GM12878 (cell line): ENCODE data around the gene AVL9. TPM values are rescaled to one million over a fixed set of nuclear protein-coding genes. Genes with fewer than 3 reads are reported as not detected.

ENCODE experiments used
- ATAC-seq: fragments of 200-7000 bp; cut with Tn5 transposase; 3 replicates; pipeline ENCODE4 v1.9.1; 2020; ENCODE audit warnings: mild to moderate bottlenecking, moderate library complexity
- BruUV-seq: library from RNA; stranded (reverse); fragments of 400-500 nt; replicated peaks from 2 replicates; lab custom pipeline; 2021; lab: Mats Ljungman, UMichigan
- CTCF ChIA-PET: fragments of 300-600 bp; sonication (Branson Sonifier 250); formaldehyde crosslinking; extraction: SDS; loops from one replicate; lab custom pipeline; 2021; ENCODE audit warnings: inconsistent platforms; lab: Yijun Ruan, JAX
- POLR2A ChIA-PET: fragments of 350-600 bp; formaldehyde crosslinking; extraction: SDS; loops from one replicate; lab custom pipeline; 2021; ENCODE audit warnings: inconsistent platforms; lab: Charles Lee
- RAD21 ChIA-PET: fragments of 300-600 bp; sonication (Branson Sonifier 250); formaldehyde crosslinking; loops from one replicate; lab custom pipeline; 2023; ENCODE audit warnings: antibody characterized with exemption; ENCODE audit not compliant: unreplicated experiment; lab: Charles Lee
- SMC1A ChIA-PET: fragments of 300-600 bp; sonication (Branson Sonifier 250); formaldehyde crosslinking; loops from one replicate; lab custom pipeline; 2023; ENCODE audit not compliant: unreplicated experiment, uncharacterized antibody; lab: Charles Lee
- DNase-seq: peaks from one replicate; pipeline ENCODE4 v3.0.0-alpha.2; 2011; ENCODE audit warnings: low read depth, low spot score
- FAIRE-seq: peaks from 3 replicates; lab custom pipeline; 2011; peaks lifted over from hg19 to GRCh38; lab: Jason Lieb, UNC
- H2AFZ ChIP-seq: 2 replicates; pipeline ENCODE4 v1.6.0; 2011; ENCODE audit warnings: low read depth, low read length, control low read depth; ENCODE audit not compliant: control insufficient read depth
- H3K27ac ChIP-seq: 2 replicates; pipeline ENCODE4 v1.5.1; 2011; ENCODE audit warnings: control low read depth; ENCODE audit not compliant: control insufficient read depth, insufficient read depth
- H3K27me3 ChIP-seq, 2 experiments: replicated peaks in 1 of 2; 2 replicates each; pipeline versions ENCODE4 v1.6.0 to v1.6.1; 2011; ENCODE audit warnings: low read length in 1 of 2; ENCODE audit not compliant: control insufficient read depth in 2 of 2, insufficient read depth in 2 of 2
- H3K36me3 ChIP-seq, 2 experiments: 2 replicates each; pipeline ENCODE4 v1.5.1; 2011; ENCODE audit warnings: low read length in 1 of 2; ENCODE audit not compliant: control insufficient read depth in 2 of 2, insufficient read depth in 2 of 2
- H3K4me1 ChIP-seq: 2 replicates; pipeline ENCODE4 v1.6.1; 2011; ENCODE audit warnings: mild to moderate bottlenecking, low read length, moderate library complexity, mixed read lengths; ENCODE audit not compliant: control insufficient read depth, insufficient read depth
- H3K4me2 ChIP-seq: 2 replicates; pipeline ENCODE4 v1.6.0; 2011; ENCODE audit warnings: control low read depth; ENCODE audit not compliant: control insufficient read depth, insufficient read depth
- H3K4me3 ChIP-seq: fragments of 200-600 bp; sonication (generic); 2 replicates; pipeline ENCODE4 v1.5.1; 2016
- H3K79me2 ChIP-seq: 2 replicates; pipeline ENCODE4 v1.6.0; 2011; ENCODE audit warnings: low read length; ENCODE audit not compliant: control insufficient read depth, insufficient read depth
- H3K9ac ChIP-seq: 2 replicates; pipeline ENCODE4 v1.8.0; 2011; ENCODE audit warnings: low read length, control low read depth, mixed read lengths; ENCODE audit not compliant: control insufficient read depth, insufficient read depth
- H3K9me3 ChIP-seq: replicated peaks from 3 replicates; pipeline ENCODE4 v1.5.1; 2011; ENCODE audit warnings: mild to moderate bottlenecking, low read length; ENCODE audit not compliant: control insufficient read depth, insufficient read depth
- H4K20me1 ChIP-seq: 2 replicates; pipeline ENCODE4 v1.6.0; 2011; ENCODE audit not compliant: control insufficient read depth, insufficient read depth
- BHLHE40 ChIP-seq, 2 experiments: fragments of 450-650 bp in 1 of 2; IDR thresholded peaks; 2 replicates each; pipeline ENCODE4 v1.6.1; 2011 to 2017; ENCODE audit warnings: low read depth in 2 of 2, borderline replicate concordance in 1 of 2, improper control_type of control experiment in 1 of 2, low read length in 1 of 2, mild to moderate bottlenecking in 1 of 2
- JUNB ChIP-seq: IDR thresholded peaks from 2 replicates; pipeline ENCODE4 v1.6.1; 2016; ENCODE audit warnings: antibody characterized with exemption, mild to moderate bottlenecking
- KLF5 ChIP-seq: fragments of 450-650 bp; IDR thresholded peaks from 2 replicates; pipeline ENCODE4 v1.6.1; 2014; ENCODE audit warnings: mild to moderate bottlenecking; ENCODE audit not compliant: partially characterized antibody
- MTA3 ChIP-seq: IDR thresholded peaks from 2 replicates; pipeline ENCODE4 v1.6.1; 2012; ENCODE audit warnings: low read length, inconsistent platforms, borderline replicate concordance
- POLR2A ChIP-seq: IDR thresholded peaks from 2 replicates; pipeline ENCODE4 v1.6.1; 2011; ENCODE audit warnings: low read depth, mild to moderate bottlenecking, low read length
- SREBF1 ChIP-seq: IDR thresholded peaks from 2 replicates; pipeline ENCODE4 v1.6.1; 2012; ENCODE audit warnings: mild to moderate bottlenecking, low read length
- TARDBP ChIP-seq: IDR thresholded peaks from 2 replicates; pipeline ENCODE4 v1.6.1; 2016; ENCODE audit warnings: borderline replicate concordance
- TCF12 ChIP-seq: IDR thresholded peaks from 2 replicates; pipeline ENCODE4 v1.6.1; 2011; ENCODE audit warnings: low read depth, mild to moderate bottlenecking, low read length
- ZNF24 ChIP-seq: fragments of 450-650 bp; IDR thresholded peaks from 2 replicates; pipeline ENCODE4 v1.6.1; 2017; ENCODE audit warnings: antibody characterized with exemption, mild to moderate bottlenecking
- WGBS: methylation state at CpG from one replicate; pipeline ENCODE4 v1.1.6; 2016; ENCODE audit warnings: low lambda C conversion rate; ENCODE audit not compliant: insufficient replicate concordance, insufficient coverage; ENCODE audit errors: missing lambda C conversion rate; 5-methylcytosine and 5-hydroxymethylcytosine counted together
- in situ Hi-C: fragments of 300-500 bp; cut with MboI; formaldehyde crosslinking; loops from 9 replicates; pipeline ENCODE4 v1.14.3; 2018; ENCODE audit warnings: mixed read lengths
- intact Hi-C: fragments of 100-400 bp; cut with micrococcal nuclease; formaldehyde crosslinking; loops from one replicate; pipeline ENCODE4 v1.14.2; 2022; ENCODE audit not compliant: unreplicated experiment
- polyA plus RNA-seq, 11 experiments: library from polyadenylated mRNA; depleted of rRNA in 4 of 11; unstranded in 6 of 11; stranded (reverse) in 5 of 11; fragments of >200 nt; fragmentation: Nextera tagmentation in 4 of 11; fragmentation: Illumina TruSeq in 1 of 11; extraction: Ambion mirVana in 4 of 11; extraction: Trizol in 1 of 11; gene quantifications; 1 replicate in 1 of 11; 2 replicates in 10 of 11; pipeline versions ENCODE4 v1.2.1 to v1.2.3, GENCODE V29; 2011 to 2016; ENCODE audit warnings: inconsistent platforms in 2 of 11, missing spikeins in 2 of 11, low read depth in 1 of 11
- total RNA-seq, 4 experiments: library from RNA; depleted of rRNA in 3 of 4; stranded (reverse); fragments of >200 nt in 3 of 4; fragmentation: Illumina TruSeq in 1 of 4; extraction: Trizol in 1 of 4; gene quantifications; 2 replicates each; pipeline versions ENCODE4 v1.2.1 to v1.2.3, GENCODE V29; 2013 to 2021
- TF ChIP-seq, protein P1 (sequence below): IDR thresholded peaks from 2 replicates; pipeline ENCODE4 v1.6.1; 2012; ENCODE audit warnings: low read depth, low read length, improper control_type of control experiment

AVL9 gene
- total and polyA plus RNA-seq, 10 of the 15 experiments (the other 5 are each of a cell fraction or from before 2014, with no cell fraction given), result 4.5 to 41.6 (median 20.1) TPM

DNA sequence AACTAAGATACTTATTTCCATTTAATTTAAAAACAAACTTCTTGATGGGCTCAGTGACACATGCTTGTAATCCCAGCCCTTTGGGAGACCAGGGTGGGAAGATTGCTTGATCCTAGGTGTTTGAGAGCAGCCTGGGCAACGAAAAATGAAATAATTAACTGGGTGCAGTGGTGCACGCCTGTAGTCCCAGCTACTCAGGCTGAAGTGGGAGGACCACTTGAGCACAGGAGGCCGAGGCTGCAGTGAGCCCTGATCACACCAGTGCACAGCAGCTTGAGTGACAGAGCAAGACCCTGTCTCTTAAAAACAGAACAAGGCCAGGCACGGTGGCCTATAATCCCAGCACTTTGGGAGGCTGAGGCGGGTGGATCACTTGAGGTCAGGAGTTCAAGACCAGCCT, 37.4 kb downstream of the AVL9 start:
- no peak for ATAC-seq
- in situ Hi-C loops, result no loop called here
- Histone ChIP-seq H3K36me3 (no peaks in the 10 kb centered on the region; a peak in 1 of 4 replicates), H3K9ac (no peak overlapping the region), H2AFZ (no peak overlapping the region), H3K27ac (no peak overlapping the region), H3K79me2 (no peaks in the 10 kb centered on the region; the same call in 1 of the 2 replicates), H3K9me3 (no peaks in the 10 kb centered on the region; the same call in 2 of the 3 replicates), H3K27me3 (no peaks in the 10 kb centered on the region), H3K4me3 (no peak overlapping the region), H3K4me2 (no peak overlapping the region), H4K20me1 (no peaks in the 10 kb centered on the region), H3K4me1 (no peaks in the 10 kb centered on the region)
- ChIA-PET CTCF (no interaction called here), SMC1A (no interaction called here), RAD21 (interaction anchor here (1.8 kb wide), 1 partner anchor 37 kb away, joined by 3 read pairs; the partner anchor contains the start of gene AVL9), POLR2A (no interaction called here)
- TF ChIP-seq TARDBP (no peak), KLF5 (no peak), SREBF1 (no peak)
- TF ChIP-seq, protein P1, sequence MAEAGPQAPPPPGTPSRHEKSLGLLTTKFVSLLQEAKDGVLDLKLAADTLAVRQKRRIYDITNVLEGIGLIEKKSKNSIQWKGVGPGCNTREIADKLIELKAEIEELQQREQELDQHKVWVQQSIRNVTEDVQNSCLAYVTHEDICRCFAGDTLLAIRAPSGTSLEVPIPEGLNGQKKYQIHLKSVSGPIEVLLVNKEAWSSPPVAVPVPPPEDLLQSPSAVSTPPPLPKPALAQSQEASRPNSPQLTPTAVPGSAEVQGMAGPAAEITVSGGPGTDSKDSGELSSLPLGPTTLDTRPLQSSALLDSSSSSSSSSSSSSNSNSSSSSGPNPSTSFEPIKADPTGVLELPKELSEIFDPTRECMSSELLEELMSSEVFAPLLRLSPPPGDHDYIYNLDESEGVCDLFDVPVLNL, result no peak
- intact Hi-C loops, result no loop called here
- DNase-seq, result no peak
- no TSS peak for BruUV-seq
- 85% methylated on average over 5 of the region's 5 CpGs for WGBS
- FAIRE-seq, result no peak

DNA sequence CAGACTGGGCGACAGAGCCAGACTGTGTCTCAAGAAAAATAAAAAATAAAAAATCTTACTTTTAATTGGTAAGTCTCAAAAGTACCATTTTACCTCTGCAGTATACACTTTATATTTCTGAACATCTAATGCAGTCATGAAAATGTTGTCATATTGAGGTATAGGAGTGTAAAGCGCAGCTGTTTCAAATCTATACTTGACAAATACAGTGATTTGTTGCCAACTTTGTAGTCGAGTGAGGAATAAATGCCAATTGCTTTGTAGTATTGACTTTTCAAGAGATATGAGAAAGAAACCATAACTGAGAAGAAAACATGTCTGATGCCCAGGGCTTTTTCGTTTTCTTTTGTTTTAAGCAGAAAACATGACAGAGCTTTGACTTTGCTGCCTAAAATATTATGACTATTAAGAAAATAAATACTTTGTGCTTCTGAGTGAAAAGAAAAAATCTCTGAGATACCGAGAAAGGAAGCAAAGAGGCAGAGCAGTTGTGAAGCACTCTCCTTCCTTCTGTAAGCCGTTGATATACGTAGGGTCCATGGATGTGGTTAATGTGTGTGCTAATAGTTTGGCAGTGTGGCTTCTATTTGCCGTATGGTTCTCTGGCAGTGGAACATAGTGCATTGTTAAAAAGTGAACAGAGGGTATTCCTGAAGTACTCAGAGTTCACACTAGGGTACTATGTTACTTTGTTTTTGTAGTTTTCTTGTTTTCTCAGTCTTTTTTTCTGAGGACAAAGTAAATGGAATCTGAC, 38.2 kb downstream of the AVL9 start:
- no peak overlapping the region for H3K9ac ChIP-seq
- 95% methylated on average over 8 of the region's 8 CpGs for WGBS
- H3K4me2 ChIP-seq, result no peak overlapping the region
- FAIRE-seq (no peak), ATAC-seq (no peak), DNase-seq (no peak)
- H3K27ac ChIP-seq, result no peak overlapping the region
- POLR2A ChIA-PET, result no interaction called here
- H3K27me3 ChIP-seq, result no peaks in the 10 kb centered on the region
- in situ Hi-C loops, result no loop called here
- H3K4me1 ChIP-seq, result no peaks in the 10 kb centered on the region
- no peaks in the 10 kb centered on the region for H4K20me1 ChIP-seq
- RAD21 ChIA-PET, result interaction anchor here (1.8 kb wide), 1 partner anchor 38 kb away, joined by 3 read pairs; the partner anchor contains the start of gene AVL9
- CTCF ChIA-PET, result no interaction called here
- H2AFZ ChIP-seq, result no peak overlapping the region
- H3K4me3 ChIP-seq, result no peak overlapping the region
- TF ChIP-seq ZNF24 (no peak), TCF12 (no peak), BHLHE40 (IDR thresholded peaks at IDR 0.05; ENCODE audit: borderline replicate concordance in 1 of 2, low read depth in 2 of 2, low read length in 1 of 2) (no peak), POLR2A (no peak), JUNB (no peak), MTA3 (no peak)
- no peaks in the 10 kb centered on the region; the same call in 2 of the 3 replicates for H3K9me3 ChIP-seq
- SMC1A ChIA-PET, result no interaction called here
- BruUV-seq, result no TSS peak
- intact Hi-C loops, result no loop called here
- H3K36me3 ChIP-seq, result no peaks in the 10 kb centered on the region; a peak in 1 of 4 replicates
- no peaks in the 10 kb centered on the region; the same call in 1 of the 2 replicates for H3K79me2 ChIP-seq
